ENCODE results near the gene ESYT2.

The ESYT2 gene

DNA sequence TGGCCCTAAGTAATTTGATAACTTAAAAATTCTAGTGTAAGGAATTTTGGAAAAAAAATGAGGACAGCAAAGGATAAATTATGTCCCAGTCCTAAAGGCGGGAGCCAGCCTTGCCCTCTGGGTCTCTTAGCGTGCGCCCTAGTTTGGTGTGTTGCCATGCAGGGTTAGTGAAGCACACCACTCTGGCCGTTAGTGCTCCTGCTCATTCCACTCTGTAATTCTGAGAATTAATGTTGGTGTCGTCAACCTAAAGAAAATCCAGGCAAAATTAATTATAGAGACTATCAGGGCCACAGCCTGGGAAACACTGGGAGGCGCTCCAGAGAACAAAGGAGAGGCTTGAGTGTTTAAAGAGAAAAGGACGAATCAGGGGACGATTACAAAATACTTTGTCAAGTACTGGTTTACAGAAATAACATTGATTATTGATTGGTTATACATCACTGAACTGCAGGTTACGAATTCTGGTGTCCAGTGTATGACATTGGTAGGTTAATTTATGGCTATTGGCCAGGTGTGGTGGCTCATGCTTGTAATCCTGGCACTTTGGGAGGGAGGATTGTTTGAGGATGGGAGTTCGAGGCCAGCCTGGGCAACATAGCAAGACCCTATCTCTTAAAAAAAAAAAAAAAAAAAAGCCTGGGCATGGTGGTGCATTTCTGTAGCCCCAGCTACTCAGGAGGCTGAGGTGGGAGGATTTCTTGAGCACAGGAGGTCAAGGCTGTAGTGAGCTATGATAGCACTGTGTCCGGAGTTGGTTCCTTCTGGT is 32.8 kb upstream of the ESYT2 start:
- in situ Hi-C loops (cut with MboI; ENCODE audit: low sequenced_read_pairs, unreplicated experiment): no loop called here
- TF ChIP-seq CTCF (IDR thresholded peaks at IDR 0.05; ENCODE audit: borderline replicate concordance, control extremely low read depth, extremely low read depth, insufficient read depth, missing control alignments): no peak

DNA sequence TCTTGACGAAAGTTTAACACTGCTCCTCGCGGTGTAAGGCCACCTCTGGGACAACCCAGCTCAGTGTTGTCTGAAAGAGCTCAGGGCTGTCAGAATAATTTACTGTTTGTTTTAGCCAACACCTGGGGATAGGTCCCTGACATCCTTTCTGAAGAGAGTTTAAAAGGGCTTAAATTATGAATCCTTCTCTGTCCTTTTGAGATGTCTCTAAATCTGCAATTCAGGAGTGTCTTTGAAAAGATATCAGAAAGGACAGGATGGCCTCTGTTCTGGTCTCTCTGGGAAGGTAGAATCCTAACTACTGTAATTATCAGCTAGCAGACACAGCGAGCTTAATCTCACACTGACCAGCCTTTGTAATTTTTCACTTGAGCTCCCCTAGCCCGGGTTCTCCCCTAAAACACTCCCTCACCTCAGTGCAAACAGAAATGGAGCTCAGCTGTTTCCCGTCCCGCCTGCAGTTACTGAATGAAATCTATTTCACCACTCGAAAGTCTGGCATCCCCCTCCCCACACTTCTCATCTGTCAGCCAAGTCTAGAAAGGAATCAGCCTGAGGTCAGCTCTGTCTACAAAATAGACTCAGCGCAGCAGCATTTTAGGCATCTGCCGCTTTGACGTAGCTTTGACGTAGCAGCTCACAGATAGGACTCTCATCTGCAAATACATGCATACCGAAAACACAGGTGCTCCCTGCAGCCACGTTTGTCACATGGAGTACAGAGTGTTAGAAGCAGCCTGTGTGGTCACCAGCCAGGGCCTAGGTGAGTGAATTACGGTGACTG is 31.9 kb upstream of the ESYT2 start:
- in situ Hi-C loops (cut with MboI; ENCODE audit: low sequenced_read_pairs, unreplicated experiment): no loop called here
- DNase-seq (ENCODE audit: low spot score): no peak
- no peak for TF ChIP-seq CTCF (IDR thresholded peaks at IDR 0.05; ENCODE audit: borderline replicate concordance, control extremely low read depth, extremely low read depth, insufficient read depth, missing control alignments)

More for the DNA sequence above, 32.8 kb upstream of the ESYT2 start:
- DNase-seq (ENCODE audit: low spot score): no peak

- DNase-seq (ENCODE audit: low spot score): no peak
- no peak for TF ChIP-seq CTCF (IDR thresholded peaks at IDR 0.05; ENCODE audit: borderline replicate concordance, control extremely low read depth, extremely low read depth, insufficient read depth, missing control alignments)
- in situ Hi-C loops (cut with MboI; ENCODE audit: low sequenced_read_pairs, unreplicated experiment): no loop called here
Observed at GRCh38 chr7:158860394-158860793, 31.1 kb upstream of the ESYT2 start.

DNA sequence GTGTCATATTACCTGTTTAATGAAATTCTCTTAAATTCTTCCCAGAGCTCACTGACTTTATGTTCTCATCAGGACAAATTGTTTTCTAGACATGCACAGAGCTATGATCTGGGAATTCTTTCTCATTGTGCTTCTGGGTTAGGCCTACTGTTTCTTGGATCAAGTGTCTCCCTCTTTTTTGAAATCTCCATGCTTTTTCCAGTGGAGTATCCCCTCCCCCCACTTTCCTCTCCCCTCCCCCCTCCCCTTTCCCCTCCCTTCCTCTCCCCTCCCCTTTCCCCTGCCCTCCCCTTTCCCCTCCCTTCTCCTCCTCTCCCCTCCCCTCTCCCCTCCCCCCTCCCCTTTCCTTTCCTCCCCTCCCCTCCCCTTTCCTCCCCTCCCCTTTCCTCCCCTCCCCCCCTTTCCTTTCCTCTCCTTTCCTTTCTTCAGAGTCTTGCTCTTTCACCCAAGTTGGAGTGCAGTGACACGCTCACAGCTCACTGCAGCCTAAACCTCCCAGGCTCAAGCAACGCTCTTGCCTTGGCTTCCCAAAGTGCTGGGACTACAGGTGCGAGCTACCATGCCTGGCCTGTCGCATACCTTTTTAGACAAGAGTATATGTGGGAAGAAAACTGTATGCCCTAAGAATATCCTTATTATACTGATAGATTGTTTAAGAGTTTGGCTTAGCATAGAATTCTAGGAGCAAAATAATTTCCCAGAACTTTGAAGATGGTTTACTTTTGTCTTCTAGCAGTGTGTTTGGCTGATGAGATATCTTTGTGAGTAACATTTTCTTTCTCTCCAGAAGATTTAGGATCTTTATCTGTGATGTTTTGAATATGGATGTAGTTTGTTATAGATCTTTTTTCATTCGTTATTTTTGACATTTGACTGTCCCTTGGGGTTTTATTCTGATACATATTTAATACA is 29.5 kb upstream of the ESYT2 start:
- TF ChIP-seq CTCF (IDR thresholded peaks at IDR 0.05; ENCODE audit: borderline replicate concordance, control extremely low read depth, extremely low read depth, insufficient read depth, missing control alignments): no peak
- DNase-seq (ENCODE audit: low spot score): no peak
- in situ Hi-C loops (cut with MboI; ENCODE audit: low sequenced_read_pairs, unreplicated experiment): no loop called here

DNA sequence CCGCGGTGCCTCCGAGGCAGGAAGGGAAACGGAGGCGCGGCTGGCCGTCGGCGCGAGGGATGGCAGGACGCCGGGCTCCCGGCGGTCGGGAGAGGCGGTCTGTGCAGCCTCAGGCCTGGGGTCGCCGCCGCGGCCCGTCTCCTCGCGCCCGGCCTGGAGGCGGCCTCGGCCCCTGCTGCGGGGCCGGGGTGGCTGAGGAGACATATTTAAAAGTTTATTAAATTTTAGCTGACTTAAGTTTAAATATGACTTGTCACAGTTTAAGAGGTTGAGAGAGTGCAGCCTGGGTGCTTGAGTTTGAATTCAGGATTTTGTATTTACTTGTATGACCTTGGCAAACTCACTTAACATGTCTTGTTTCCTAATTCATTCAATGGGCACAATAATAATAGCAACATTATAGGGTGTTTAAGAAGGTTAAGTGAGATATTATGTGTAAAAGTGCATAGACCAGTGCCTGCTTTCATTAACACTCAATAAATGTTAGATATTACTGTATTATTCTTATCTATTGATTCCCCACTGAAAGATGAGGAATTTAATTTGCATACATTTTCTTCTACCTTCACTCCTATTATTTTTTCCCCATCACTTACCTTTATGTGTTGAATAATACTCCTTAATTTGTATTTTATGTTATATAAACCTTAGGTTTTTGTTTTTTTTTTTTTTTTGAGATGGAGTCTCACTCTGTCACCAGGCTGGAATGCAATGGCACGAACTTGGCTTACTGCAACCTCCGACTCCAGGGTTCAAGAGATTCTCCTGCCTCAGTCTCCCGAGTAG is 27.8 kb upstream of the ESYT2 start:
- TF ChIP-seq CTCF (IDR thresholded peaks at IDR 0.05; ENCODE audit: borderline replicate concordance, control extremely low read depth, extremely low read depth, insufficient read depth, missing control alignments): no peak
- in situ Hi-C loops (cut with MboI; ENCODE audit: low sequenced_read_pairs, unreplicated experiment): no loop called here
- DNase-seq (ENCODE audit: low spot score): no peak

Measured in GM13976 (cell line).